ENCODE results near the gene OTOG.

DNA sequence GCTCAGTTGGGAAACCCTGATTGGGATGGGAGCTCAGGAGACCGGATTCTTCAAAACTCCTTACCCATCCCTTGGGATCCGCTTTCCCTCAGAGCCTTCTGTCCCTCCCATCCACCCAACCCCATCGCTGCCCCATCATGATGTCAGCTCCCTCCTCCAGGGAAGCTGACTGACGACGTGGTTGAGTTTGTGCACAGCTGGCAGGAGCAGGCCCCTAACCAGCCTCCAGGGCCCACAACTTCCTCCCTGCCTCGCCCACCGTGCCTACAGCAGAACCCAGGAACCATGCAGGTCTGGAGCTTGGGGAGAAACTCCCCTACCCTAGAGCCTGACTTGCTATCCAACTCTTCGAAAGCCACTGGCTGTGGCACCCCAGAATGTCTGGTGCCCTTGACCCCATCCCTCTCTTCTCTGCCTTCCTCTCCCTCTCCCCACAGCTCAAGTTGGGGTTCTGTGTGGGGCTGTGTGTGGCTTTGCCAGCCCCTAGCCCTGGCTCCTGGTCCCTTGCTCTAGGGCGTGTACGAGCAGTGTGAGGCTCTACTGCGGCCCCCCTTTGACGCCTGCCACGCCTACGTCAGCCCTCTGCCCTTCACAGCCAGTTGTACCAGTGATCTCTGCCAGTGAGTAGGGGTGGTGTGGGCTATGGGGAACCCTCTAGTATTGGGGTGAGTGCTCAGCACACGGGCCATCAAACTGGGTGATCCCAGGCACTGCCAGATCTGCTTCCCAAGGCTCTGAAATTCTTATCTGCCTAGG is 11.1 kb downstream of the OTOG start:
- TF ChIP-seq EZH2 (IDR thresholded peaks at IDR 0.05; ENCODE audit: insufficient read depth, poor library complexity, severe bottlenecking) = no peak
- TF ChIP-seq EZH2phosphoT487 (IDR thresholded peaks at IDR 0.05; ENCODE audit: insufficient read depth, low read depth) = no peak

Data from GM23248 (cell line).